ENCODE measurements around the gene TINCR. TPM values are rescaled to one million over a fixed set of nuclear protein-coding genes. Genes with fewer than 3 reads are reported as not detected.
"Not testable (repeated sequence)": the region's sequence is repeated elsewhere in the genome, so short reads cannot be mapped to it uniquely, and the experiment has no call there.

Gene TINCR
- total RNA-seq, 1 donor from 2014 or later, result not detected

- no peak for ATAC-seq (ENCODE audit: poor library complexity)
- DNase-seq, result no peak
- intact Hi-C loops (cut with DNase I), result no loop called here
These were observed 2.8 kb downstream of the TINCR start for GRCh38 chr19:5564930-5565329.

DNA sequence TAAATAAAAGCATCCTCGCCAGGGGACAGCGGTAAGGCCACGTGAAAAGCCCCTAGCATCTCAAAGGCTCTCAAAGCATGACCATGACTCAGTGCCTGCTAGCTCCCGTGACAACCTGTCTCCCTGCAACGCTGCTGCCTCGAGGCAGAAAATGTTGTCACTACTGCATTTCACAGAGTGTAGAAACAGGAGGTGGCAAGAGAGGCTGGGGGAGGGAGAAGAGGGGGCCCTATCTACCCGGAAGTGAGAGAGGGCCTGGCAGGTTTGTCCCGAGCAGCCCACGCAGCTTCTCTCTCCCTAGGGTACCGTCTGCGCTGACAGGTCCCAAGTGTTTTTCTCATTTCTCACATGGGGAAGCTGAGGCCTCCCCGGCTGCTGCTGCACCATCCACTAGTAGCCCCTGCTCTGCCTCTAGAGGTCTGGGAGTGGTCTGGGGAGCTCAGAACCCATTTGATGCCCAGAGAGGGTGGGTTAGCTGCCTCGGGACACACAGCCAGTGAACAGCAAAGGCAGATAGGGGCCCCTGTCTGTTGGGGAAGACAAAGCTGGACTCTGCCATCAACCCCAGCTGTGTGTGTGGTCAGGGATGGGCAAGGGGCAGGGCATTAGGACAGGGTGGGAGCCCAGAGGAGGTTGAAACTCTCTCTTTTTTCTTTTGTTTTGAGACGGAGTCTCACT, 3.7 kb downstream of the TINCR start:
- DNase-seq (no peak), ATAC-seq (ENCODE audit: poor library complexity) (no peak)
- intact Hi-C loops (cut with DNase I), result no loop called here

GRCh38 chr19:5563008-5563431, 4.7 kb downstream of the TINCR start:
- ATAC-seq (ENCODE audit: poor library complexity) (no peak), DNase-seq (no peak)
- intact Hi-C loops (cut with DNase I), result no loop called here

- intact Hi-C loops (cut with DNase I), result no loop called here
- no peak for DNase-seq
- no peak for ATAC-seq (ENCODE audit: poor library complexity)
These were observed 5.5 kb downstream of the TINCR start for GRCh38 chr19:5562280-5562679.

- ATAC-seq (ENCODE audit: poor library complexity) (no peak), DNase-seq (no peak)
- intact Hi-C loops (cut with DNase I), result no loop called here
These were observed 6.2 kb downstream of the TINCR start for GRCh38 chr19:5561559-5561958.

- ATAC-seq (ENCODE audit: poor library complexity) (no peak), DNase-seq (peak; percentile 13)
- intact Hi-C loops (cut with DNase I), result no loop called here
These were observed 7.6 kb downstream of the TINCR start for GRCh38 chr19:5560156-5560555.

DNA sequence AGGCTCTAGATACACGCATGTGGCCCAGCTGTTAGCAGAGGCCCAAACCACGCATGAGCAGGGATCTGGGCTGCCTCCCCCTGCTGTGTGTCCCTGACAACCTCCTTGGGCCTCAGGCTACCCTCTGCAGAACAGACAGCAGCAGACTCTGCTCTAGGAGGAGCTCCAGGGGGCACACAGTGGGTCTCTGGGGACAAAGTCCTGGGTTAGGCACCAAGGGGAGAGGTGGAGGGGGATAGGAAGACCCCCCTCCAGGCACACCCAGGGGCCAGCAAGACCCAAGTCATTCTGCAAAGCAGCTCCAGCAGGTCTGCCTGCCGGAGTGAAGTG, 8.0 kb downstream of the TINCR start:
- no peak for DNase-seq
- no peak for ATAC-seq (ENCODE audit: poor library complexity)
- intact Hi-C loops (cut with DNase I), result no loop called here

DNA sequence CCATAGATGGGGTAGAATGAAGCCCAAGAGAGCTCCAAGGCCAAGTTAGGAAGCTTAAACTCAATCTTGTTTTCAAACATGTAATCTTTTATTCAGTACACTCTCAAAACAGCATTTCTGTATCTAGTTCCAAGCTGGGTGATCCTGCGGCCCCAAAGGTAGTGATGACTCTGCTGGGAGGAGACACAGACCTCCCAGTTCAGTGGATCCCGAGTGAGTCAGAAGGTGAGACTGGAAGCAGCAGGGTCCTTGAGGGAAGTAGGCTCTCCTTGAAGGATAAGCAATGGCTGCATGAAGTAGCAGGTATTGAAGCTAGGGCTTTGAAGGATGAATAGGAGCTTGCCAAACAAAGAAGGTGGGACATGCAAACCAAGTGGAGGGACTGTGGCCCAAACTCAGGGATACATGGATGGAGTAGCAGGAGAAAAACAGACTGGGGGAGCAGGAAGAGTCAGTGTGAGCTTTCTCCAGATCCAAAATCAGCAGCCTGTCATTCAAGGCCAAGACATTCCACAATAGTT, 9.6 kb downstream of the TINCR start:
- intact Hi-C loops (cut with DNase I), result no loop called here
- ATAC-seq (ENCODE audit: poor library complexity) (no peak), DNase-seq (no peak)

DNA sequence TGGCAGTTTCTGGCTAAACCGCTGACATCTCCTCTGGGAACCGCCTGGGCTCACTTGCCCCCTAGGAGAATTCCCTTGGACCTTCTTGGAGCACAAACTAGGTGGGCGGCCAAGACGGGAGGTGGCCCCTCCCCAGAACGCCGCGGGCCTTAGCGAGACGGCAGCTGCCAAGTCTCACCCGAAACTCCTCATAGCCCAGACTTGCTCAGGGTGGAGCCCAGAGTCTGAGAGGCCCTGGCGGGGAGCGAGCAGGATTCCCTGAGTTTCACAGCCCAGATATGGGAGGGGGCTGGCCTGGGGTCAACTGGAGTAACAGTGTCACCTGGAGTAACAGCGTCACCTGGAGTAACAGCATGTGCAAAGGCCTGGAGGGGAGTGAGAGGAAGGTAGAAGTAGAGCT, 10.1 kb downstream of the TINCR start:
- ATAC-seq (ENCODE audit: poor library complexity), result no peak
- intact Hi-C loops (cut with DNase I), result no loop called here

GRCh38 chr19:5554828-5555227, 12.9 kb downstream of the TINCR start:
- intact Hi-C loops (cut with DNase I), result no loop called here
- peak; percentile 12 for DNase-seq
- no peak for ATAC-seq (ENCODE audit: poor library complexity)

More for the DNA sequence above, 10.1 kb downstream of the TINCR start:
- no peak for DNase-seq

DNA sequence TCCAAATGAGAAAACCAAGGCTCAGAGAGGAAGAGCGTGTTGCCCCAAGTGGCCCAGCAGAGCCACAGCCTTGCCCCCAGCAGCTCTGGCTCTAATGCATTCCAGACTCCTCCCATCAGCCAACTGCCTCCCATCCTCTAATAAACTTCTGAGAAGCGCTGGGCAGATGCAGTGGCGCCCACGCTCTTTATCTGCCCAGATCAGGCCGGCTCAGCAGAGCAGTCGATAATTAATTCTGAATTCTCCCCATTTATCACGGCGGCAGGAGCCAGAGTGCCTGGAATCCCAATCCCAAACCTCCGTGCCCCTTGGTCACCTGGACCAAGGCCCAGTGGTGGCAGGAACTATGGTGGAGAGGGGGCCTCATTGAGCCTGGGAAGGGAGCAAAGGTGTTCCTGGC, 13.9 kb downstream of the TINCR start:
- ATAC-seq (ENCODE audit: poor library complexity) (no peak), DNase-seq (peak; percentile 14)
- intact Hi-C loops (cut with DNase I), result no loop called here

DNA sequence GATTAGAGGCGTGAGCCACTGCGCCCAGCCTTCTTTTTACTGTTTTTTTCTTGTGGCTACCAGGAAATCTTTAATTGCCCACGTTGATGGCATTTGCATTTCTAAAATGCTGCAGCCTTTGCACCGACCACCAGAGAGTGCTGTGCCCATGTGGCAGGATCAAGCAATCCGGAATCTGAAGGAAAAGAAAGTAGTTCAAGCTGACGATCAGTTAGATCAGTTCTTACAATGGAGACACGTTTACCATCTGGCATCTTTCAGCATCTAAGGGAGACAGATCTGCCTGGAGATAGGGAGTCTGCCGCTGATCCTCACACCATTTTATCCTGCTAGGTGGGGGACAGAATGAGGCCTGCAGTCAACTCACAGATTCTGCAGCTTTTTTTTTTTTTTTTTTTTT, 19.9 kb downstream of the TINCR start:
- ATAC-seq (ENCODE audit: poor library complexity) (no peak), DNase-seq (peak; percentile 26)
- intact Hi-C loops (cut with DNase I), result no loop called here

DNA sequence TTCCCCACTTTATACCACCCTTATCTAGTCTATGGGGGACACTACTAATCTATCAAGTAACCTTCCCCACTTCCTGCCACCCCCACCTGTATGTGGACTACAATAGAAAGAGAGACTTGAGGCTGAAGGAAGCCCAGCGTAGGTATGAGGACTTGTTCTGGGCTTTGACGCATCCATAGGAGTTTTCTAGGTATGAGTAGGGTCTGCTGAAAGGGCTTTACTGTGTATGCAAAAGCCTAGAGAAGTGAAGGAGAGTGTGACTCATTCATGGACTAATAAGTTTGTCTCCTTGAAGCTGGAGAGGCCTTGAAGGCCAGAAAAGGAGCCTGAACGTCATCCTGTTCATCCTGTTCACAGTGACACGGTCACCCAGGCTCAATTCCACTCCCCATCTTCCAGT, 21.8 kb downstream of the TINCR start:
- intact Hi-C loops (cut with DNase I), result no loop called here
- ATAC-seq (ENCODE audit: poor library complexity), result no peak
- no peak for DNase-seq

DNA sequence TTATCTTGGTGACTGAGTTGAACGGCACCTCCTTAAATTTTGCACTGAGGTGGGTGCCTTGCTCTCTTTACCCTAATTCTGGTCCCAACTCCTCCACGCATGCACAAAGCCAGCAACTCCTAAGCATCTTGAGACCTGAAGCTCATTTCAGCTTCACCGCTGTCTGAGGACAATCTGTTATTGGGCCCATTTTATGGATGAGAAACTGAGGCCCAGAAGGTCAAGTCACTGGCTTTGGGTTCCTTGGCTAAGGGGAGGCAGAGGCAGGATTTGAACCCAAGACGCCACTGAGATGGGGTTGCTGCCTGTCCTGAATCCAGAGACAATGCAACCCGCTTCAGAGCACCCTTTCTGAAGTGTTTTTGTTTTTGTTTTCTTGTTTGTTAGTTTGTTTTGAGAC, 22.7 kb downstream of the TINCR start:
- intact Hi-C loops (cut with DNase I), result no loop called here
- DNase-seq, result no peak

GRCh38 chr19:5542665-5543064, 25.1 kb downstream of the TINCR start:
- DNase-seq, result no peak
- ATAC-seq (ENCODE audit: poor library complexity), result no peak
- intact Hi-C loops (cut with DNase I), result no loop called here

More for the DNA sequence above, 22.7 kb downstream of the TINCR start:
- no peak for ATAC-seq (ENCODE audit: poor library complexity)

- intact Hi-C loops (cut with DNase I), result no loop called here
- ATAC-seq (ENCODE audit: poor library complexity) (no peak), DNase-seq (no peak)
These were observed 26.3 kb downstream of the TINCR start for GRCh38 chr19:5541456-5541855.

DNA sequence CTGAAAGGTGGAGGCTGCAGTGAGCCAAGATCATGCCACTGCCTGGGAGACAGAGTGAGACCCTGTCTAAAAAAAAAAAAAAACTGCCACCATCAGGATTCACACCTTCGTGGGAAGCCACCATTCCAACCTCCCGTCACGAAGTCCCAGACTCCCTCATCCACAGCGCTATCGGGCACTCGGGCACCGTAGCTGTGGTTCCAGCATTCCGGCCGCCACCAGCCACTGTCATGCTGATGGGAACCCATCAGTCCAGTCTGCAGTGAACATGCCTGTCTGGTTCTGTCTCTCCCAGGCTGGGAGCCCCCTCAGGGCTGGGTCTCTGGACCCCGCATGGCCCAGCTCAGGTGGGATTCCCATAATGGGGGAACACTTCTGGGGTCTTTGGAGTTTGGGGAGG, 27.5 kb downstream of the TINCR start:
- intact Hi-C loops (cut with DNase I), result no loop called here
- DNase-seq (no peak), ATAC-seq (ENCODE audit: poor library complexity) (no peak)

DNA sequence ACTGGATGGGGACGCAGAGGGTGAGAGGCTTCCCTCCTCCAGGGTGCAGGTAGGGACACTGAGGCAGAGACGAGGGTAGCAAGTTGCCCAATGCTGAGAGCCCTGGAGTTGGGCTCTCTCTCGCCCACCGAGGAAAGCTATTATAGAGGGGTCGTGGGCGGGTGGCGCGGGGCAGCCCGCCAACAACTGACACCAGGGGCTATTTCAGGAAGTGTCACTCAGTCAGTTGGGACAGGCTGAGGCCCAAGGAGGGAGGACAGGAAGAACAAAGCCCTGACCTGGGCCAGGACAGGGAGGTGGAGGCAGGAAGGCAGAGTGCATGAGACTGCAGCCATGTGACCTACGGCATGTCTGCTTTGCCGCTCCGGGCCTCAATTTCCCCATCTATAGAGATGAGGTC, 29.9 kb downstream of the TINCR start:
- DNase-seq (peak; percentile 45), ATAC-seq (ENCODE audit: poor library complexity) (peak; percentile 24)

DNA sequence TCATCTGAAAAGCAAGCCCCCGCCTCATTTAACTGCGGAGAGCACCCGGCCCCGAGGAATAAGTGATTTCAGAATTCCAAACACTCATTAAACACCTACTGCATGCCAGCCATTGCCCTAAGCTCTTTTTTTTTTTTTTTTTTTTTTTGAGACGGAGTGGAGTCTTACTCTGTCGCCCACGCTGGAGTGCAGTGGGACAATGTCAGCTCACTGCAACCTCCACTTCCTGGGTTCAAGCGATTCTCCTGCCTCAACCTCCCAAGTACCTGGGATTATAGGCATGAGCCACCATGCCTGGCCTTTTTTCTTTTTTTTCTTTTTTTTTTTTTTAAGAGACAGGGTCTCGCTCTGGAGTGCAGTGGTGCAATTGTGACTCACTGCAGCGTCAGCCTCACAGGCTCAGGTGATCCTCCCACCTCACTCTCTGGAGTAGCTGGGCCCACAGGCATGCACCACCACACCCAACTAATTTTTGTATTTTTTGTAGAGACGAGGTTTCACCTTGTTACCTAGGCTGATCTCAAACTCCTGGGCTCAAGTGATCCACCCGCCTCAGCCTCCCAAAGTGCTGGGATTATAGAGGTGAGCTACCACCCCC, 30.7 kb downstream of the TINCR start:
- intact Hi-C loops (cut with DNase I); ATAC-seq (ENCODE audit: poor library complexity); DNase-seq: not testable (repeated sequence)

More for the DNA sequence above, 29.9 kb downstream of the TINCR start:
- intact Hi-C loops (cut with DNase I), result no loop called here

DNA sequence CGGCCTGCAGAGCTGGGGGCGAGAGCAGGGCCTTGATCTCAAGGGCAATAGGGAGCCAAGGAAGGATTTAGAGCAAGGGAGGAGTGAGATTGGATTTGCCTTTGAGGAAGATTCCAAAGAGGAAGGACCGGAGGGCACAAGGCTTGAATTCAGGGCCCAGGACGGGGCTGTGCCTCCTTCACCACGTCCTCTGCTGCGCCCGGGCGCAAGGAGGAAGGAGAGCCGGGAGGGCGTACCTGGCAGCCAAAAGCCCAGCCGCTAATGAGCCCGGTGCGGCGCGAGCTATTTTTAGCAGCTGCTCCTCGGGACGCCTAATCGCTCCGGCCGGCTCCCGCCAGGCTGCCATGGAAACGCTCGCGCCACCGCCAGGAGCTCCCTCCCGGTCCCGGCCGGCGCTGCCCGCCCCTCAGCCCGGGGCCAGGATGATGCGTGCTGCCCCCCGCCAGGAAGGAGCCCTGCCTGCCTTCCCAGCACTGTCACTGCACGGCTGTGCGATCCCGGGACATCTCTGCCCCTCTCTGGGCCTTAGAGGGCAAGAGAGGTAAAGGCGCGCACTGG, 31.3 kb downstream of the TINCR start:
- intact Hi-C loops (cut with DNase I), result no loop called here
- DNase-seq (peak; percentile 84), ATAC-seq (ENCODE audit: poor library complexity) (peak; percentile 92)
